Measurements from ENCODE around the gene INPP4B.

INPP4B gene

GRCh38 chr4:141999446-142000143 is 846.5 kb downstream of the INPP4B start:
- no peak for TF ChIP-seq CTCF (IDR thresholded peaks at IDR 0.05)
- no peaks in the 10 kb centered on the region for H3K36me3 ChIP-seq (ENCODE audit: control insufficient read depth, insufficient read depth, low read length)
- no peak overlapping the region for H3K4me2 ChIP-seq (ENCODE audit: low read length)
- no peak overlapping the region for H3K4me3 ChIP-seq (ENCODE audit: low read depth, low read length)
- H3K4me1 ChIP-seq: no peaks in the 10 kb centered on the region
- no peaks in the 10 kb centered on the region for H3K9me3 ChIP-seq (ENCODE audit: control insufficient read depth, low read length)
- no peak overlapping the region for H3K9ac ChIP-seq
- no peaks in the 10 kb centered on the region for H3K79me2 ChIP-seq
- no peak overlapping the region for H2AFZ ChIP-seq
- H3K27ac ChIP-seq: no peak overlapping the region
- no peaks in the 10 kb centered on the region for H3K27me3 ChIP-seq (ENCODE audit: control insufficient read depth, insufficient read depth, low read length)

GRCh38 chr4:141995056-141995455 is 851.0 kb downstream of the INPP4B start:
- Histone ChIP-seq H2AFZ (no peak overlapping the region), H3K27me3 (ENCODE audit: control insufficient read depth, insufficient read depth, low read length) (no peaks in the 10 kb centered on the region), H3K79me2 (no peaks in the 10 kb centered on the region), H3K4me2 (ENCODE audit: low read length) (no peak overlapping the region), H3K9me3 (ENCODE audit: control insufficient read depth, low read length) (no peaks in the 10 kb centered on the region), H3K4me1 (no peaks in the 10 kb centered on the region), H3K9ac (no peak overlapping the region), H3K4me3 (ENCODE audit: low read depth, low read length) (no peak overlapping the region), H3K27ac (no peak overlapping the region), H3K36me3 (ENCODE audit: control insufficient read depth, insufficient read depth, low read length) (no peaks in the 10 kb centered on the region)
- no peak for TF ChIP-seq CTCF (IDR thresholded peaks at IDR 0.05)

- H3K36me3 ChIP-seq (ENCODE audit: control insufficient read depth, insufficient read depth, low read length): no peaks in the 10 kb centered on the region
- TF ChIP-seq CTCF (IDR thresholded peaks at IDR 0.05): no peak
- no peak overlapping the region for H3K27ac ChIP-seq
- no peak overlapping the region for H2AFZ ChIP-seq
- H3K79me2 ChIP-seq: no peaks in the 10 kb centered on the region
- no peaks in the 10 kb centered on the region for H3K4me1 ChIP-seq
- no peak overlapping the region for H3K4me3 ChIP-seq (ENCODE audit: low read depth, low read length)
- H3K9me3 ChIP-seq (ENCODE audit: control insufficient read depth, low read length): no peaks in the 10 kb centered on the region
- no peak overlapping the region for H3K4me2 ChIP-seq (ENCODE audit: low read length)
- H3K27me3 ChIP-seq (ENCODE audit: control insufficient read depth, insufficient read depth, low read length): no peaks in the 10 kb centered on the region
- H3K9ac ChIP-seq: no peak overlapping the region
Observed at GRCh38 chr4:141977433-141977832, 868.7 kb downstream of the INPP4B start.

All from parathyroid adenoma (tissue), 2 donors.